Thyroid gland (tissue), 4 donors: ENCODE data around the gene CACNA1I.

ENCODE experiments used
- CTCF ChIP-seq, 6 experiments: fragments of 200-600 bp in 3 of 6; fragments of 450-650 bp in 3 of 6; sonication (generic) in 3 of 6; IDR thresholded peaks; one replicate each; pipeline ENCODE4 v1.5.1; 2016 to 2019; ENCODE audit warnings: antibody characterized with exemption in 6 of 6, mild to moderate bottlenecking in 2 of 6, inconsistent platforms in 1 of 6, moderate library complexity in 1 of 6
- POLR2A ChIP-seq, 2 donors: fragments of 450-650 bp; IDR thresholded peaks; one replicate each; pipeline ENCODE4 v1.6.1; 2017; ENCODE audit warnings: antibody characterized with exemption in 2 of 2, mild to moderate bottlenecking in 2 of 2, moderate library complexity in 1 of 2

- TF ChIP-seq CTCF (IDR thresholded peaks at IDR 0.05) (no peak), POLR2A (IDR thresholded peaks at IDR 0.05) (no peak)
Measured at GRCh38 chr22:39535357-39535725, 35.2 kb upstream of the CACNA1I start.
